IPS-18a (cell line): Measurements from ENCODE around the gene SLC26A2.
"Not testable (repeated sequence)": the region's sequence is repeated elsewhere in the genome, so short reads cannot be mapped to it uniquely, and the experiment has no call there.

Experiments used
- H3K27ac ChIP-seq: one replicate; pipeline ENCODE4 v1.5.1; 2013; ENCODE audit warnings: low read length
- H3K27me3 ChIP-seq: one replicate; pipeline ENCODE4 v1.6.1; 2013; ENCODE audit warnings: mild to moderate bottlenecking, low read length; ENCODE audit not compliant: control insufficient read depth, insufficient read depth
- H3K36me3 ChIP-seq: one replicate; pipeline ENCODE4 v1.6.1; 2013; ENCODE audit warnings: low read depth, low read length; ENCODE audit not compliant: control insufficient read depth
- H3K4me1 ChIP-seq: one replicate; pipeline ENCODE4 v1.6.1; 2013; ENCODE audit warnings: low read depth, low read length; ENCODE audit not compliant: control insufficient read depth
- H3K4me3 ChIP-seq: one replicate; pipeline ENCODE4 v1.5.1; 2013; ENCODE audit warnings: low read length
- H3K9ac ChIP-seq: one replicate; pipeline ENCODE4 v1.6.1; 2013; ENCODE audit warnings: mild to moderate bottlenecking, low read length, moderate library complexity
- H3K9me3 ChIP-seq: one replicate; pipeline ENCODE4 v1.6.1; 2013; ENCODE audit warnings: low read depth, low read length; ENCODE audit not compliant: control insufficient read depth

Gene SLC26A2

GRCh38 chr5:149939546-149939945 lies 21.0 kb upstream of the SLC26A2 start:
- Histone ChIP-seq H3K36me3 (no peaks in the 10 kb centered on the region), H3K9ac (no peak overlapping the region), H3K4me3 (no peak overlapping the region), H3K9me3 (no peaks in the 10 kb centered on the region), H3K27me3 (no peaks in the 10 kb centered on the region), H3K4me1 (no peaks in the 10 kb centered on the region), H3K27ac (no peak overlapping the region)

GRCh38 chr5:149940077-149940574 lies 20.4 kb upstream of the SLC26A2 start:
- no peaks in the 10 kb centered on the region for H3K9me3 ChIP-seq
- H3K4me3 ChIP-seq = no peak overlapping the region
- H3K9ac ChIP-seq = no peak overlapping the region
- H3K27me3 ChIP-seq = no peaks in the 10 kb centered on the region
- H3K27ac ChIP-seq = no peak overlapping the region
- no peaks in the 10 kb centered on the region for H3K4me1 ChIP-seq
- H3K36me3 ChIP-seq = no peaks in the 10 kb centered on the region

- H3K4me1 ChIP-seq = no peaks in the 10 kb centered on the region
Observed at GRCh38 chr5:149940941-149941644, 19.5 kb upstream of the SLC26A2 start.

GRCh38 chr5:149941795-149942194 lies 18.8 kb upstream of the SLC26A2 start:
- H3K27me3 ChIP-seq = no peaks in the 10 kb centered on the region
- H3K9ac ChIP-seq = no peak overlapping the region
- no peaks in the 10 kb centered on the region for H3K9me3 ChIP-seq
- no peak overlapping the region for H3K4me3 ChIP-seq
- no peak overlapping the region for H3K27ac ChIP-seq
- no peaks in the 10 kb centered on the region for H3K4me1 ChIP-seq
- H3K36me3 ChIP-seq = no peaks in the 10 kb centered on the region

More at GRCh38 chr5:149940941-149941644, 19.5 kb upstream of the SLC26A2 start:
- Histone ChIP-seq H3K4me3 (no peak overlapping the region), H3K9me3 (no peaks in the 10 kb centered on the region), H3K9ac (no peak overlapping the region), H3K27me3 (no peaks in the 10 kb centered on the region), H3K27ac (no peak overlapping the region), H3K36me3 (no peaks in the 10 kb centered on the region)

- Histone ChIP-seq H3K27ac (no peak overlapping the region), H3K4me3 (no peak overlapping the region)
Observed at GRCh38 chr5:149942199-149942598, 18.4 kb upstream of the SLC26A2 start.

GRCh38 chr5:149942741-149943169 lies 17.8 kb upstream of the SLC26A2 start:
- not testable (repeated sequence) for H3K27me3 ChIP-seq, H3K9ac ChIP-seq, H3K9me3 ChIP-seq, H3K4me3 ChIP-seq, H3K36me3 ChIP-seq, H3K4me1 ChIP-seq, H3K27ac ChIP-seq

More at GRCh38 chr5:149942199-149942598, 18.4 kb upstream of the SLC26A2 start:
- Histone ChIP-seq H3K4me1 (no peaks in the 10 kb centered on the region), H3K9ac (no peak overlapping the region), H3K9me3 (no peaks in the 10 kb centered on the region), H3K36me3 (no peaks in the 10 kb centered on the region), H3K27me3 (no peaks in the 10 kb centered on the region)

GRCh38 chr5:149943177-149943949 lies 17.2 kb upstream of the SLC26A2 start:
- not testable (repeated sequence) for H3K36me3 ChIP-seq, H3K27ac ChIP-seq, H3K4me1 ChIP-seq, H3K9ac ChIP-seq, H3K9me3 ChIP-seq, H3K4me3 ChIP-seq, H3K27me3 ChIP-seq

GRCh38 chr5:149944666-149945065 lies 15.9 kb upstream of the SLC26A2 start, which contains the start of gene PDE6A:
Gene PDE6A (minus strand): TSS chr5:149944793. CDS start chr5:149944673, 120 bp downstream.
- H3K36me3 ChIP-seq = no peaks in the 10 kb centered on the region
- no peaks in the 10 kb centered on the region for H3K9me3 ChIP-seq
- H3K27me3 ChIP-seq = no peaks in the 10 kb centered on the region
- H3K4me1 ChIP-seq = no peaks in the 10 kb centered on the region
- no peak within 1 kb of the TSS for H3K27ac ChIP-seq
- no peak within 1 kb of the TSS for H3K9ac ChIP-seq
- H3K4me3 ChIP-seq = no peak within 1 kb of the TSS

GRCh38 chr5:149946118-149946517 lies 14.4 kb upstream of the SLC26A2 start:
- H3K9ac ChIP-seq = no peak overlapping the region
- no peaks in the 10 kb centered on the region for H3K36me3 ChIP-seq
- no peaks in the 10 kb centered on the region for H3K27me3 ChIP-seq
- no peak overlapping the region for H3K4me3 ChIP-seq
- no peaks in the 10 kb centered on the region for H3K4me1 ChIP-seq
- no peak overlapping the region for H3K27ac ChIP-seq
- no peaks in the 10 kb centered on the region for H3K9me3 ChIP-seq

- H3K9ac ChIP-seq = no peak overlapping the region
- no peak overlapping the region for H3K27ac ChIP-seq
- no peak overlapping the region for H3K4me3 ChIP-seq
- no peaks in the 10 kb centered on the region for H3K4me1 ChIP-seq
- no peaks in the 10 kb centered on the region for H3K27me3 ChIP-seq
- no peaks in the 10 kb centered on the region for H3K36me3 ChIP-seq
- H3K9me3 ChIP-seq = no peaks in the 10 kb centered on the region
Observed at GRCh38 chr5:149948993-149949392, 11.6 kb upstream of the SLC26A2 start.

- no peaks in the 10 kb centered on the region for H3K9me3 ChIP-seq
- H3K4me1 ChIP-seq = no peaks in the 10 kb centered on the region
- H3K27me3 ChIP-seq = no peaks in the 10 kb centered on the region
- no peak overlapping the region for H3K27ac ChIP-seq
- no peaks in the 10 kb centered on the region for H3K36me3 ChIP-seq
- H3K9ac ChIP-seq = no peak overlapping the region
- H3K4me3 ChIP-seq = no peak overlapping the region
Observed at GRCh38 chr5:149951138-149951749, 9.3 kb upstream of the SLC26A2 start.
